Measurements from ENCODE around the gene CASP6.
A peak's percentile ranks its signal among the peaks of the same experiment; 100 is the strongest.
"Not testable (repeated sequence)": the region's sequence is repeated elsewhere in the genome, so short reads cannot be mapped to it uniquely, and the experiment has no call there.

CASP6 gene

GRCh38 chr4:109718759-109719158 lies 15.5 kb upstream of the CASP6 start:
- DNase-seq = no peak

GRCh38 chr4:109713500-109713899 lies 10.3 kb upstream of the CASP6 start:
- DNase-seq = no peak

GRCh38 chr4:109708990-109709389 lies 5.7 kb upstream of the CASP6 start:
- DNase-seq = no peak

GRCh38 chr4:109708435-109708834 lies 5.2 kb upstream of the CASP6 start:
- DNase-seq = no peak

- DNase-seq = no peak
These were observed 568 bp upstream of the CASP6 start for GRCh38 chr4:109703664-109704361.

GRCh38 chr4:109701566-109702410 lies 1.5 kb downstream of the CASP6 start:
- no peak for DNase-seq

GRCh38 chr4:109699553-109700225 lies 3.6 kb downstream of the CASP6 start:
- DNase-seq = no peak

GRCh38 chr4:109698656-109699055 lies 4.6 kb downstream of the CASP6 start:
- DNase-seq = no peak

- DNase-seq = no peak
These were observed 11.8 kb downstream of the CASP6 start for GRCh38 chr4:109691411-109691920.

GRCh38 chr4:109690690-109691410 lies 12.4 kb downstream of the CASP6 start:
- DNase-seq = peak; percentile 36

GRCh38 chr4:109684727-109685126 lies 18.5 kb downstream of the CASP6 start:
- DNase-seq = no peak

- no peak for DNase-seq
These were observed 19.5 kb downstream of the CASP6 start for GRCh38 chr4:109683621-109684253.

- DNase-seq = no peak
These were observed 20.4 kb downstream of the CASP6 start for GRCh38 chr4:109682875-109683274.

GRCh38 chr4:109678925-109679324 lies 24.3 kb downstream of the CASP6 start:
- not testable (repeated sequence) for DNase-seq

GRCh38 chr4:109678472-109678871 lies 24.8 kb downstream of the CASP6 start:
- DNase-seq = not testable (repeated sequence)

- DNase-seq = peak; percentile 14
These were observed 26.4 kb downstream of the CASP6 start for GRCh38 chr4:109676886-109677285.

- DNase-seq = no peak
These were observed 27.4 kb downstream of the CASP6 start for GRCh38 chr4:109675843-109676242.

- no peak for DNase-seq
These were observed 28.1 kb downstream of the CASP6 start for GRCh38 chr4:109675181-109675580.

GRCh38 chr4:109673303-109673702 lies 29.9 kb downstream of the CASP6 start:
- DNase-seq = no peak

- DNase-seq = no peak
These were observed 30.9 kb downstream of the CASP6 start for GRCh38 chr4:109672169-109672930.

GRCh38 chr4:109671350-109671749 lies 31.9 kb downstream of the CASP6 start:
- no peak for DNase-seq
